SK-N-SH (cell line): Measurements from ENCODE around the gene ACACB.

Experiments
- CHD2 ChIP-seq: fragments of 150-350 bp; IDR thresholded peaks from 2 replicates; pipeline ENCODE4 v1.6.1; 2018; ENCODE audit warnings: low read length; ENCODE audit not compliant: partially characterized antibody
- CTCF ChIP-seq: fragments of 200-600 bp; sonication (generic); IDR thresholded peaks from 2 replicates; pipeline ENCODE4 v1.6.1; 2017; ENCODE audit warnings: antibody characterized with exemption, mild to moderate bottlenecking, moderate library complexity
- EP300 ChIP-seq, 2 experiments: IDR thresholded peaks; 2 replicates each; pipeline versions ENCODE4 v1.4.0 to v1.6.1; 2012; ENCODE audit warnings: borderline replicate concordance in 1 of 2, low read depth in 1 of 2, low read length in 1 of 2
- IRF3 ChIP-seq: fragments of 150-350 bp; IDR thresholded peaks from 2 replicates; pipeline ENCODE4 v1.6.1; 2016; ENCODE audit warnings: mild to moderate bottlenecking, low read depth, low read length
- JUND ChIP-seq: IDR thresholded peaks from 2 replicates; pipeline ENCODE4 v1.4.0; 2012
- MAX ChIP-seq: IDR thresholded peaks from 2 replicates; pipeline ENCODE4 v1.4.0; 2012; ENCODE audit warnings: low read depth
- RAD21 ChIP-seq: IDR thresholded peaks from 2 replicates; pipeline ENCODE4 v1.6.1; 2012; ENCODE audit warnings: mild to moderate bottlenecking, low read length
- RXRA ChIP-seq: IDR thresholded peaks from 2 replicates; pipeline ENCODE4 v1.4.0; 2012; ENCODE audit warnings: low read depth, mild to moderate bottlenecking, borderline replicate concordance
- SMC3 ChIP-seq: IDR thresholded peaks from 2 replicates; pipeline ENCODE4 v1.6.1; 2012; ENCODE audit warnings: low read depth, low read length, improper control_type of control experiment
- TAF1 ChIP-seq: IDR thresholded peaks from 2 replicates; pipeline ENCODE4 v1.6.1; 2012; ENCODE audit warnings: low read depth, mild to moderate bottlenecking, low read length, moderate library complexity, borderline replicate concordance
- USF1 ChIP-seq: IDR thresholded peaks from 2 replicates; pipeline ENCODE4 v1.4.0; 2012; ENCODE audit warnings: low read depth, borderline replicate concordance

GRCh38 chr12:109125791-109126190, 9.4 kb downstream of the ACACB start:
- TF ChIP-seq CTCF (no peak), MAX (no peak), TAF1 (no peak), JUND (no peak), IRF3 (no peak), RXRA (no peak), USF1 (no peak), SMC3 (no peak), RAD21 (no peak), EP300 (IDR thresholded peaks at IDR 0.05; ENCODE audit: borderline replicate concordance in 1 of 2, low read depth in 1 of 2, low read length in 1 of 2) (no peak), CHD2 (no peak)
